22Rv1 (cell line): ENCODE data around the gene PLCB4.

Experiments
- CTCF ChIP-seq: fragments of 450-650 bp; IDR thresholded peaks from 2 replicates; pipeline ENCODE4 v1.5.1; 2017; ENCODE audit warnings: mild to moderate bottlenecking
- ZFX ChIP-seq: fragments of 450-650 bp; IDR thresholded peaks from 2 replicates; pipeline ENCODE4 v1.6.1; 2017; ENCODE audit warnings: antibody characterized with exemption, borderline replicate concordance

- TF ChIP-seq CTCF (no peak), ZFX (no peak)
Measured at GRCh38 chr20:9025643-9026042, 43.2 kb upstream of the PLCB4 start.
